Lower leg skin (tissue), 4 donors: ENCODE data around the gene DDX5. TPM values are rescaled to one million over a fixed set of nuclear protein-coding genes. Genes with fewer than 3 reads are reported as not detected.

Experiments used
- DNase-seq, 2 donors: peaks; one replicate each; pipeline ENCODE4 v3.0.0-alpha.2; 2019; ENCODE audit warnings: low spot score in 2 of 2
- H3K4me3 ChIP-seq: fragments of 200-600 bp; sonication (generic); 2 replicates; pipeline ENCODE4 v1.5.1; 2017; ENCODE audit warnings: mild to moderate bottlenecking, low read depth; ENCODE audit not compliant: poor library complexity, severe bottlenecking
- CTCF ChIP-seq, 3 donors: fragments of 450-650 bp; IDR thresholded peaks; one replicate each; pipeline ENCODE4 v1.5.1; 2016; ENCODE audit warnings: antibody characterized with exemption in 3 of 3, mild to moderate bottlenecking in 3 of 3, moderate library complexity in 2 of 3
- POLR2A ChIP-seq, 2 donors: fragments of 450-650 bp; IDR thresholded peaks; one replicate each; pipeline ENCODE4 v1.6.1; 2016 to 2017; ENCODE audit warnings: antibody characterized with exemption in 2 of 2, mild to moderate bottlenecking in 1 of 2, moderate library complexity in 1 of 2
- WGBS, 2 donors: methylation state at CpG; one replicate each; pipeline ENCODE4 v1.1.5; 2018; 5-methylcytosine and 5-hydroxymethylcytosine counted together
- intact Hi-C: fragments of 100-400 bp; cut with DNase I; formaldehyde crosslinking; loops from one replicate; pipeline ENCODE4 v1.15.0; 2023; ENCODE audit warnings: low total_unique reads
- total RNA-seq, 4 donors: library from RNA; depleted of rRNA; stranded (reverse); fragments of >200 nt; gene quantifications; one replicate each; pipeline ENCODE4 v1.1.0, GENCODE V29; 2016

DDX5 gene
- total RNA-seq, 4 donors from 2014 or later: 497 to 985 (median 764) TPM

DNA sequence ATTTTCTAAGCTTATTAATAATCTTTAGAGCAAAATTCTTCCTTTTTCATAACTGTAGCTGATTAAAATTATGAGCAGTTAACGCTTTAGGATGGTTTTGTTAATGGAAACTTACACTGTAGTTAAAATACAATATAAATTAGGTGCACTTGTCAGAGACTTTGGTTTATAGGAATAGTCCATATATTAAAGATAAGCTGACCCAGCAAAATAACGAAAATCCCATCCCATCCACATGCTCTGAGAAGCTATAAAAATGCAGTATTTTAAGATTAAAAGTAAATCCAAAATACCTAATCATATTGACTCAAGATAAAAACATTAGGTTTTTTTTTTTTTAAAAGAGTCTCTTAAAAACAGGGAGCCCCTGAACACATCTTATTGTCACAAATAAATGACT is 38.7 kb upstream of the DDX5 start:
- WGBS, 2 donors: 95 to 96% methylated on average over 2 of the region's 2 CpGs
- no peak for TF ChIP-seq CTCF (IDR thresholded peaks at IDR 0.05)
- no peak for TF ChIP-seq POLR2A (IDR thresholded peaks at IDR 0.05)
- intact Hi-C loops: no loop called here
- DNase-seq: no peak
- H3K4me3 ChIP-seq: no peak overlapping the region

- TF ChIP-seq CTCF (IDR thresholded peaks at IDR 0.05) (no peak), POLR2A (IDR thresholded peaks at IDR 0.05) (no peak)
- H3K4me3 ChIP-seq: no peak overlapping the region
- intact Hi-C loops: no loop called here
- DNase-seq: no peak
- 90 to 91% methylated on average over 5 of the region's 5 CpGs for WGBS, 2 donors
Observed at GRCh38 chr17:64540118-64540776, 34.2 kb upstream of the DDX5 start.

GRCh38 chr17:64538508-64539130 is 32.5 kb upstream of the DDX5 start:
- no peak for DNase-seq
- TF ChIP-seq POLR2A (IDR thresholded peaks at IDR 0.05) (no peak), CTCF (IDR thresholded peaks at IDR 0.05) (no peak)
- 78 to 82% methylated on average over 7 of the region's 7 CpGs for WGBS, 2 donors
- no peak overlapping the region for H3K4me3 ChIP-seq
- intact Hi-C loops: no loop called here

DNA sequence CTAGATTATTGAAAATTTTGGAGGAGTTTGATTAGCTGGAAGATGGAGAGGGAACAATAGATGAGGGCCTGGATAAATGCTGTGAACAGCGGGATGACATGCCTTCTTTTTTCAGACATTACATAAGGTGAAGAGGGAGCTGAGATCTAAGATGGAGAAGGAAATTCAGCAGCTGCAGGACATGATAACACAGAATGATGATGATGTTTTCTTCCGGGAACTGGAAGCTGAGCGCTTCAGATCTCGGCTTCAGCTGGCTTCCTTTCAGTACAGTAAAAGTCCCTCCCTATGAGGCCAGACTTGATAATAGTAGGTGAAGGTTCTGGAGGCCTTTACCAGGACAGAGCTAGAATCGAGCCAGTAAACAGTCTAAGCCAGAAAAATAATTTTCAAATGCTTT is 31.4 kb upstream of the DDX5 start:
- TF ChIP-seq POLR2A (IDR thresholded peaks at IDR 0.05) (no peak), CTCF (IDR thresholded peaks at IDR 0.05) (no peak)
- intact Hi-C loops: no loop called here
- 75 to 84% methylated on average over 5 of the region's 5 CpGs for WGBS, 2 donors
- no peak overlapping the region for H3K4me3 ChIP-seq
- DNase-seq: no peak

- TF ChIP-seq CTCF (IDR thresholded peaks at IDR 0.05) (no peak), POLR2A (IDR thresholded peaks at IDR 0.05) (no peak)
- H3K4me3 ChIP-seq: no peak overlapping the region
- 83 to 87% methylated on average over 2 of the region's 2 CpGs for WGBS, 2 donors
- intact Hi-C loops: no loop called here
- no peak for DNase-seq
Observed at GRCh38 chr17:64536913-64537312, 30.8 kb upstream of the DDX5 start.
